ENCODE data around the gene THADA.
"Not testable (repeated sequence)": the region's sequence is repeated elsewhere in the genome, so short reads cannot be mapped to it uniquely, and the experiment has no call there.

THADA gene

DNA sequence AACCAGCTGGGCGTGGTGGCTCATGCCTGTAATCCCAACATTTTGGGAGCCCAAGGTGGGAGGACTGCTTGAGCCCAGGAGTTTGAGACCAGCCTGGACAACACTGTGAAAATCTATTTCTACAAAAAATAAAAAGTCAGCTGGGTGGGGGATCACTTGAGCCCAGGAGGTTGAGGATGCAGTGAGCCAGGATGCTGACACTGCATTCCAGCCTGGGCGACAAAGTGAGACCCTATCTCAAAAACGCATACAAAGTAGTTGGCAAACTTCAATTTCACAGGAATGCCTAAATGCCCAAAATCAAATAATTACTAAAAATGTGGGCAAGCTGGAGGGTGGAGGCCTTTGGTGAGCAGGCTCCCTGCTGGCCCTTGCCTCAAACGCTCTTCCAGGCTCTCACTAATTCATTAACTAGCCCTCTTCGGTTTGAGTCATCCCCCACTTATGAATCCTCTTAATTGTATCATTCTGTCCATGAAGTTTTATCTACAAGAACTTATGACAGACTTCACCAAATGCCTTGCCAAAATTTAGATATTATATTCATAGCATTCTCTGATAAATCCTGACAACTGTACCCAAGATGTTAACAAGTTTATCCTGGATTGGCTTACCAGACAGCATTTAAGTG is 300.8 kb downstream of the THADA start:
- no peak for DNase-seq

DNA sequence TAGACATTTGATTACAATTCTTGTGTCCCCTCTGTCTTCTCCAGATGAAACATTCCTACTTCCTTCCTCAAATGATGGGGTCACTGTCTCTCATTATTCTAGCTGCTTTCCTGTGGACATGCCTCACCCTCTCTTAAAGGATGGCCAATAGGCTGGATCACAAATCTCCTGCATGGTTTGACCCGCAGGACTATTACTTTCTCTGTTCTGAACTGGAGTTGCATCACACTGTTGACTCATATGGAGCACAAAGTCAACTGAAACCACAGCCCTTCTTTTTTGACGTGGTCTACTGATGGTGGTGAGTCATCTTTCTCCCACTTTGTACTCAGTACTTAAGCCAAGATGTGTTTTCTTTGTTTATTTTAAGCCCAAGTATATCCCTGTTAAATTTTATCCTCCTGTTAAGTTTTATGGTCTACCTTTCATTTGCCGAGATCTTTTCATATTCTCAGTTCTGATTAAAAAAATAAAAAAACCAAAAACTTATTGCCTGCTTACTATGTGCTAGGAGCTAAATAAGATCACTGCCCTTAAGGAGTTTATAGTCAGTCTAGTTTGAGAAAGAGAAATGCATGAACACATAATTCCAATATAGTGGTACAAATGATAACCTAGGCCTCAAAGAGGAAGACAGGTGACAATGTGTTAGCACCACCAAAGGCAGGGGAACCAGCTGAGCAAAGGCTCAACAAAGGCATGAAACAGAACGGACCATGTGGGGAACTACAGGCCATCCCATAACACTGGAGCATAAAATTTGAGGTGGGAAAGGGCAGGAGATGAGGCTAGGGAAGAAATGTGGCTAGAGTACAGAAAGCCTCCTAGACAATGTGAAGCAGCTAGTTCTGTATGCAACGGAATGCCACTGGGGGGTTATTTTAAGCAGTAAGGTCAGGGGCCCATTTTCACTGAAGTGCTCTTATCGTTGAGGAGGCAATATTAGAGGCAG is 301.8 kb downstream of the THADA start:
- DNase-seq, result peak; percentile 52

- no peak for DNase-seq
Observed at GRCh38 chr2:43292851-43293743, 302.7 kb downstream of the THADA start.

DNA sequence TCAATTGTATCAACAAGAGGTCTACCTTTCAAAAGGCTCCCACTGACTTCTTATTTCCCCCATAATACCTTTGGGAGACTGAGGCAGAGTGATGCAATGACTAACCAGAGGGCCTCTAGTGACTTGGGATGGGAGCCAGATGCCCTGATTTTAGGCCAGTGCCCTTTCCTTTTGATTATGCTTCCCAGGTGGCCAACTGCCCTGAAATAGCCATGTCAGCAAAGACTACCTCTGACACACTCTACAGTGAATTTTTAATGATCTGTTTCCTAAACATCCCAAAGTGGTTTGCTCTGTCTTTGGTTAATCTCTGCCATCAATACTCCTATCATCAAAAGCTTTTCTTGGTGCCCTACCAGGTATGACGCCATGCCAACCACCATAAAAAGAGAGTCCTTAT is 303.5 kb downstream of the THADA start:
- no peak for DNase-seq

- no peak for DNase-seq
Observed at GRCh38 chr2:43289331-43289730, 306.5 kb downstream of the THADA start.

- no peak for DNase-seq
Observed at GRCh38 chr2:43288417-43289305, 307.2 kb downstream of the THADA start.

- no peak for DNase-seq
Observed at GRCh38 chr2:43285987-43286386, 309.9 kb downstream of the THADA start.

GRCh38 chr2:43284967-43285366 is 310.9 kb downstream of the THADA start:
- DNase-seq, result no peak

GRCh38 chr2:43284347-43284746 is 311.5 kb downstream of the THADA start:
- DNase-seq, result not testable (repeated sequence)

DNA sequence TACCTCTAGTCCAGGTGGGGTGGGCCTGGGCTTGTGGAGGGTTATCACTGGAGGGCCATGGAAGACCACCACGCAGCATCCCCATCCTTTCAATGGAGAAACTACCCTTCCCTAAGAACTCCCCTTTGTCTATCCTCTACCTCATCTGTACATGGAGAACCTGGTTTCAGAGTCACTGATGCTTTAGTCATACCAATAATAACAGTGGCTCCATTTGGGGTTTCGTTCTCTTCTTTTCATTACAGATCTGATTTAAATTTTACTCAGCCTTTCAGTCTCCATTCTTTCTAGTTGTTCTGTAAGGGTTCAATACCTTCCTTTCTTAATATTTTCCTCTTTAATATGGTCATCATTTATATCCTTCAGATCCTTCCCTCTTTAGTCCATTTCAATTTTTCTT is 314.8 kb downstream of the THADA start:
- DNase-seq, result no peak

DNA sequence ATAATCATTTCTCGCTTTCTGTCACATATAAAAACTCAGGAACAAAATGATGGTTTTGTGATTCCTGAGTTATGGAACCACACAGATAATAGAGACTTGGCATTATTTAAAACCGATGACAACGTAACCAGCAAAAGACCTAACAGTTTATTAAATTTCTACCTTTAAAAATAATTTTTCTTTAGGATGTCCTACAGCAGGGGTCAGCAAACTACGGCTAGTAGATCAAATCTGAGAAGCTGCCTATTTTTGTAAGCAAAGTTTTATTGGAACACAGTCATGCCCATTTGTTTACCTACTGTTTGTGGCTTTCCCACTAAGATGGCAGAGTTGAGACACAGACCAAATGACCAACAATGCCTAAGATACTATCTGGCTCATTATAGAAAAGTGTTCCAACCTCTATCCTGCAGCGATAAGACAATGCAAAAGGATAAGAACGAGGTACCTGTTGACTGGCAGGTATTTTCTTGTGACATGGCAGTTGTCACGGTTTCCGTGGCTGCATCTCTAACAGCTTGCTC is 316.5 kb downstream of the THADA start:
- no peak for DNase-seq

- no peak for DNase-seq
Observed at GRCh38 chr2:43278564-43279220, 317.1 kb downstream of the THADA start.

- DNase-seq, result no peak
Observed at GRCh38 chr2:43276962-43277391, 318.9 kb downstream of the THADA start.

DNA sequence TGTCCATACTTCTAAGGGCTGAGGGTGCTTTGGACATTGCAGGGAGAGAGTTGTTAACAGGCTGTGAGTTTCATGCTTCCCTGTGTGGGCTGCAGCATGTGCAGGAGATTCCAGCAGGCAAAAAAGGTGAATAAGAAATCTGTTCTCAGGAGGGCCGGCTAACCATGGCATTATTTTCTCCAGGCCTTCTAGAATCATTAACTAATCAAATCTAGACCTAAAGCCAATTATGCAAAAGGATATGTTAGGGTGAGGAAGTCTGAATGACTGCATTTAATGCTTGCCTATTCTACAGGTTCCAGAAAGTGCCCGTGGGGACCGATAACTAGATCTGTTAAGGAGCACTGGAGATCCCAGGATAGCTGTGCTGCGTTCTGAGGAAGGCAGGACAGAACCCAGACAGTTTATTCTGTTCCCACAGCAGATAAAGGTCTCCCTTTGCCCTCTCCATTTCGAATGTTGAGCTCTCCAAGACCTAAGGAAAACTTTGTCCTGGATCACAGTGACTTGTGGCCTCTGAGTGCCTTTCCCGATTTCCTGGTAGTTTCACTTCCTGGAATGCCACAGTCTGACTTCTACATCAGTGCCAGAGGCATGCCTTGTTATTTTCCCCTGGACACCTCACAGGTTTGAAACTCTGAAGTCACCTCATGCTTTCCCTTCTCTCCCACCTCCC is 319.4 kb downstream of the THADA start:
- no peak for DNase-seq

DNA sequence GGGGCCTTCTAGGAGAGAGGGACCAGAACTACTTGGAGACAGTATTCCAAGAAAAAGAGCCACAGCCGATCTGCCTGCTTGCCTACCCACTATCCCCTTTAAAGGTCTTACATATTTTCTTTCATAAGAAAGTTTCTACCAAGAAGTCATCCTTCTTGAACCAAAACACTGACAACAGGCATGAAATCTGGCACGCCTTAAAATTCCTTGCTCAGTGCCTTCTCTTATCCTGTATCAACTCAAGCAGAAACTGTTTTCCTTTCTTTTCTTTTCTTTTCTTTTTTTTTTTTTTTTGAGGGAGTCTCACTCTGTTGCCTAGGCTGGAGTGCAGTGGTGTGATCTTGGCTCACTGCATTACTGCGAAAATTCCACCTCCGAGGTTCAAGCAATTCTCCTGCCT is 321.1 kb downstream of the THADA start:
- no peak for DNase-seq

DNA sequence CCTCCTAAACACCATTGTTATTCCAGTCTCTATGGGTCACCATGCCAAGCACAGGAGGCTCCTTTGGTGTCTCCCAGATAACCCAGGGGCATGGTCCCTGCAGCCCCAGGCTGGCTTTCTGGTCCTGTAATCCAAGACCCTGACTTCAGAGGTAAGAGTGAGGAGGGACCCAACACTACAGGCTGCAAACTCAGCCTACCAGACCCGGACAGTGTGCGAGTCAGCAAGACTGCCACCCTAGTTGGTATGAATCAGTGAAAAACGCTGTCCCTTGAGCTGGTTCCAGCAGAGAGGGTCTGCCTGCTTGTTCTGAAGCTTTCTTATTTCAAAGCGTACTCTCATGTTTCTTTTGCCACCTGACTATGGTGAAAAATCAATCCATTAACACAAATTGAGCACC is 321.8 kb downstream of the THADA start:
- no peak for DNase-seq

- no peak for DNase-seq
Observed at GRCh38 chr2:43273529-43273928, 322.3 kb downstream of the THADA start.

DNA sequence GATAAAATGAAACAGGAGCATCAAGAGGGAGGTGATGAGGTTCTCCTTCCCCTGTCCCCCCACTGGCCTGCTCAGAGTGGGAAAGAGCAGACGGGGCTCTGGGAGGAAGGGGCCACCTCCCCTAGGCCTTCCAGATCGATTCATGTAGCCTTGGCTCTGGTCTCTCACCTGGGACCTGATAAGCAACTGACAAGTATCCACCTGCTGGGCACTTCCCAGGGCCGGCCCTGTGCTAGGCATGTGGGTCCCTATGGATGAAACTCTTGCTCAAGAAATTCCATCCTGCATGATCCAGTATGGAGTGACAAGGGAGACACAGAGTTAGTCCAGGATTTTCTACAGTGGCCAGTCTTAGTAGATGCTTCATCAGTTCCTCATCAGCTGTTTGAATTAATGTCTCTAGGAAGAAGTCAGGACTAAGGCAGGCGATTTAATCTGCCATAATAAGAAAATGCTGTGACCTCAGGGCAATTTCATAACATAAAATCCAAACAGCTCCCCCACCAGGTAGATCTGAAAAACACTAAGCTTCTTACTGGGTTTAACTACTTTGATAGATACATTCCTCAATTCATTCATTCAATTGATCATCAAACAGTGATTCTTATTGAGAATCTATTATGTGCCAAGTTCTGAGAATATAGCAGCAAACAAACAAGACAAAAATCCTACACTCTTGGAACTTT is 324.8 kb downstream of the THADA start:
- DNase-seq, result no peak

- no peak for DNase-seq
Observed at GRCh38 chr2:43270461-43270860, 325.4 kb downstream of the THADA start.

DNA sequence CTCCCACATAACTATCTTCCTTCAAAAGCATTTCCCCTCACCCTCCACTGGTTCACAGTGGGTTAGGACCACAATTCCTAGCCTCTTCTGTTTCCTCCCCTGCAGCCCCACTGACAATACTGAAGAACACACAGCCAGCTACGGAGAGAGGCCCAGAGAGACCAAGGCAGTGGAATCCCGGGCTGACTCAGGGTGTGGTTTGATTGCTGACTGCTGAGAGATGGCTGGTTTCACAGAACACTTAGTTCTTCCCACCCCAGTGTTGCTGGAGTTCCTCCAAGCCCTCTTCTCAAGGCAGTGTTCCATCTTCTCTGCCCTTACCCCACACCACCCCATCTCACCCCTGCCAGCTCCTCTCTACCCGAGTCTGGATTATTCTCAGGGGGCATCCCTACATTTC is 326.1 kb downstream of the THADA start:
- DNase-seq, result no peak
